ENCODE measurements around the gene TMEM161B.
"Not testable (repeated sequence)": the region's sequence is repeated elsewhere in the genome, so short reads cannot be mapped to it uniquely, and the experiment has no call there.

Gene TMEM161B

DNA sequence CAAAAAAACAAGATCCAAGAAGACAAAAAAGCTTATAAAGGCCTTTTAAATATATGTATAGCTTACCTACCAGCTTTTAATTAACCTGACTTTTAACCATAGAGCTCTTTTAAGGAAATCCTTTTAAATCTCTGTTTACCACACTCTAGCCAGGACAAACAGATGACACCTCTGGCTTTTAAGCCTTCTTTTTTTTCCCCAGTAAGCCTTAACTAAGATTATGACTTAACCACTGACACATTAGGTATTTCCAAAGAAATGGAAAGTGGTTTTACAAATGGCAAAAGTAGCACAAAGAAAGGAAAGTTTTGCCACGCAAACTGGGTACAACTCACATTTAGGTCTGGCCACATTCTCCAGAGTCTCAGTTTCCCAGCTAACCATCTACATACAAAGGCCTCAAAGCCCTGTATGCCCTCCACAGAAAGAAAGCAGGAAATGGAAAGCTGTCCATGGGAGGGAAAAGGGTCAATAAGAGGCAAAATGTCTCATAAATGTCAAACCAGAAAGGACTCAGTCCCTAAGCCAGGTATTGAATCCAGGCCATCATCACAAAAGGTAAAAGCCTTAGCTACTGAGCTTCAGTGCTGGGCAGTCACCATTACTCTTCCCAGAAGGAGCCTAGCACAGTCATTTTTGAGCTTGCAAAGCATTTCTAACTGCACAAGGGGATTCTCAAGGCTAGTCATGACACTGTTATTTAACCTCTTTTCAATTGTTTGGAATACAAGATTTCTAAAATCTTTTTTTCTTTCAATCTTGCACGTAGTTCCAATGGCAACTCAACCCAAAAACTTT lies 19.7 kb downstream of the TMEM161B start:
- in situ Hi-C loops (cut with HindIII; ENCODE audit: low pct_ligation_motif_present, low sequenced_read_pairs) = no loop called here
- Histone ChIP-seq H3K27me3 (replicated peaks) (no peaks in the 10 kb centered on the region), H3K4me3 (ENCODE audit: low read depth, low read length) (no peak overlapping the region), H3K27ac (no peak overlapping the region), H3K36me3 (replicated peaks) (no peaks in the 10 kb centered on the region)
- no peak for DNase-seq
- TF ChIP-seq, protein P1, sequence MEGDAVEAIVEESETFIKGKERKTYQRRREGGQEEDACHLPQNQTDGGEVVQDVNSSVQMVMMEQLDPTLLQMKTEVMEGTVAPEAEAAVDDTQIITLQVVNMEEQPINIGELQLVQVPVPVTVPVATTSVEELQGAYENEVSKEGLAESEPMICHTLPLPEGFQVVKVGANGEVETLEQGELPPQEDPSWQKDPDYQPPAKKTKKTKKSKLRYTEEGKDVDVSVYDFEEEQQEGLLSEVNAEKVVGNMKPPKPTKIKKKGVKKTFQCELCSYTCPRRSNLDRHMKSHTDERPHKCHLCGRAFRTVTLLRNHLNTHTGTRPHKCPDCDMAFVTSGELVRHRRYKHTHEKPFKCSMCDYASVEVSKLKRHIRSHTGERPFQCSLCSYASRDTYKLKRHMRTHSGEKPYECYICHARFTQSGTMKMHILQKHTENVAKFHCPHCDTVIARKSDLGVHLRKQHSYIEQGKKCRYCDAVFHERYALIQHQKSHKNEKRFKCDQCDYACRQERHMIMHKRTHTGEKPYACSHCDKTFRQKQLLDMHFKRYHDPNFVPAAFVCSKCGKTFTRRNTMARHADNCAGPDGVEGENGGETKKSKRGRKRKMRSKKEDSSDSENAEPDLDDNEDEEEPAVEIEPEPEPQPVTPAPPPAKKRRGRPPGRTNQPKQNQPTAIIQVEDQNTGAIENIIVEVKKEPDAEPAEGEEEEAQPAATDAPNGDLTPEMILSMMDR (IDR thresholded peaks at IDR 0.05; ENCODE audit: low read depth, low read length, missing control alignments) = no peak

DNA sequence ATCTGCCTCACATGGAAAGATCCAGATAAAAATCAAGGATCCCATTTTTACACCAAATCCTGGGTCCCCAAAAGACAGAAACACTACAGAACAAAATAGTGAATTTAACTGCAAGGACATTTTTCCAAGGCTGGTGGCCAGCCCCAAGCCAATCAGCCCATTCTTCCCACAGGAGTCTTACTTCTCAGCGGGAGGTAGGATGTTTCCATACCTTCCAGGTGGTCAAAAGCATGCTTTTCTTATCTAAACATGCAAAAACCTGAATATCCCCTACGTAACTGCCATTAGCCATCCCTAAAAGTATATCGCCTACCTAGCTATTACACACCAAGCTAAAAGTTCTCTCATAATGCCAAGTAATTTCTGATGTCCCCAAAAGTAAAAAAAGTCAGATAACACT lies 20.6 kb downstream of the TMEM161B start:
- in situ Hi-C loops (cut with HindIII; ENCODE audit: low pct_ligation_motif_present, low sequenced_read_pairs) = no loop called here
- no peaks in the 10 kb centered on the region for H3K36me3 ChIP-seq (replicated peaks)
- no peak for DNase-seq
- TF ChIP-seq, protein P1 (IDR thresholded peaks at IDR 0.05; ENCODE audit: low read depth, low read length, missing control alignments) = no peak
- no peak overlapping the region for H3K27ac ChIP-seq
- no peak overlapping the region for H3K4me3 ChIP-seq (ENCODE audit: low read depth, low read length)
- H3K27me3 ChIP-seq (replicated peaks) = no peaks in the 10 kb centered on the region

DNA sequence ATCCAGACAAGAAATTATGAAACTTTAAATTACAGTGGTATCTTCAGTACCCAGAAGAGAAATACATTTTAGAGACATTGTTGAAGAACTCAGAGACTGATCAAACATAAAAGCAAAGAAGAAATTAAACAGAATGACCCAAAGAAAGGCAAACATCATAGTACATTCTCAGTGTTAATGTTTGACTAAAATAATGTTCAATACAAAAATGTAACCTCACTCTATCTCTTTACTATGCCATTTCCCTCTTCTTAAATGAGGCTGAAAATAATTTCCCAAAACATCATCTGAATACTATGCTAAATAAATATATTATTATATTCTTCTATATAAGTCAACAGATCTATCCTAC lies 22.8 kb downstream of the TMEM161B start:
- TF ChIP-seq, protein P1 (IDR thresholded peaks at IDR 0.05; ENCODE audit: low read depth, low read length, missing control alignments) = no peak
- Histone ChIP-seq H3K27ac (no peak overlapping the region), H3K4me3 (ENCODE audit: low read depth, low read length) (no peak overlapping the region), H3K36me3 (replicated peaks) (no peaks in the 10 kb centered on the region), H3K27me3 (replicated peaks) (no peaks in the 10 kb centered on the region)
- in situ Hi-C loops (cut with HindIII; ENCODE audit: low pct_ligation_motif_present, low sequenced_read_pairs) = no loop called here
- DNase-seq = no peak

DNA sequence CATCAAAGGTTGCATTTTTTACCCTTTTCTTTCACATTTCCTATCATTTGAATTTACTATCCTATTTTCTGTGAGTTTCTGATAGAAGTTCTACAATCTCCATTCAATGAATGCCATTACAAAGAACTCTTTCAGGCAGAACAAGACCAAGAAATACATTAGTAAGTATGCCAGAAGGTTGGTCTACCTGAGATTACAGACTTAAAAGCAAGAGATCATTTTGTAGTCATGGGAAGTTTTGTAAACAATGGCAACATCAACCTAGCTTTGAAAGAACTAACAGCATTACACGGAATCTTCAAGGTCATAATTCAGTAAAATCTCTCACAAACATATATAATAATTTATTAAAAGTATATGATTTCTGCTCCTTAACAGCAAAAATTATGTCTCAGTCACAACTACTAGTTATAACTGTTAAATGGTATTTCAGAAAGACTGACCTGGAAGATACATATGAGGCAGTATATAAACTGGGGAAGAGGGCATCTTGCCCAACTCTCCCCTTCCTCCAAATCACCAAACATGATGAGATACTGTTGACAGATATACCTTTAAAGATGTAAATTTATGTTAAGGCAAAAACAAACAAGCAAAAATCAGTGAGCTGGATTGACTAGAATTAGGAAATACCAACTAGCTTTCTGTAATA lies 23.3 kb downstream of the TMEM161B start:
- H3K27ac ChIP-seq = no peak overlapping the region
- TF ChIP-seq, protein P1 (IDR thresholded peaks at IDR 0.05; ENCODE audit: low read depth, low read length, missing control alignments) = no peak
- in situ Hi-C loops (cut with HindIII; ENCODE audit: low pct_ligation_motif_present, low sequenced_read_pairs) = no loop called here
- H3K4me3 ChIP-seq (ENCODE audit: low read depth, low read length) = no peak overlapping the region
- H3K27me3 ChIP-seq (replicated peaks) = no peaks in the 10 kb centered on the region
- no peaks in the 10 kb centered on the region for H3K36me3 ChIP-seq (replicated peaks)
- DNase-seq = no peak

DNA sequence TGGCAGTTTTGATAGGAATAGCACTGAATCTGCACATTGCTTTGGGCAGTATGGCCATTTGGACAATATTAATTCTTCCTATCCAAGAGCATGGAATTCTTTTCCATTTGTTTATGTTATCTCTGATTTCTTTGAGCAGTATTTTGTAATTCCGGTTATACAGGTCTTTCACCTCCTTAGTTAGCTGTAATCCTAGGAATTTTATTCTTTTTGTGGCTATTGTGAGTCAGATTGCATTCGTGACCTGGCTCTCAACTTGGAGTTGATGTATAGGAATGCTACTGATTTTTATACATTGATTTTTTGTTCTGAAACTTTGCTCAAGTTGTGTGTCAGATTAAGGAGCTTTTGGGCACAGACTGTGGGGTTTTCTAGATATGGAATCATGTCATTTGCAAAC lies 24.0 kb downstream of the TMEM161B start:
- TF ChIP-seq, protein P1 (IDR thresholded peaks at IDR 0.05; ENCODE audit: low read depth, low read length, missing control alignments) = no peak
- Histone ChIP-seq H3K27ac (no peak overlapping the region), H3K27me3 (replicated peaks) (no peaks in the 10 kb centered on the region), H3K36me3 (replicated peaks) (no peaks in the 10 kb centered on the region), H3K4me3 (ENCODE audit: low read depth, low read length) (no peak overlapping the region)
- DNase-seq = peak; percentile 21
- in situ Hi-C loops (cut with HindIII; ENCODE audit: low pct_ligation_motif_present, low sequenced_read_pairs) = no loop called here

DNA sequence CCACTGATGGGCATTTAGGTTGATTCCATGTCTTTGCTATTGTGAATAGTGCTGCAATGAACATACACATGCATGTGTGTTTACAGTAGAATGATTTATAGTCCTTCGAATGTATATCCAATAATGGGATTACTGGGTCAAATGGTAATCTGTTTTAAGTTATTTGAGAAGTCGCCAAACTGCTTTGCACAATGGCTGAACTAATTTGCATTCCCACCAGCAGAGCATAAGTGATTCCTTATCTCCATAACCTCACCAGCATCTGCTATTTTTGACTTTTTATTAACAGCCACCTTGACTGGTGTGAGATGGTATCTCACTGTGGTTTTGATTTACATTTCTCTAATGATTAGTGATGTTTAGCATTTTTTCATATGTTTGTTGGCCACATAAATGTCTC lies 25.2 kb downstream of the TMEM161B start:
- H3K27me3 ChIP-seq (replicated peaks); in situ Hi-C loops (cut with HindIII; ENCODE audit: low pct_ligation_motif_present, low sequenced_read_pairs); H3K36me3 ChIP-seq (replicated peaks); H3K27ac ChIP-seq; H3K4me3 ChIP-seq (ENCODE audit: low read depth, low read length); DNase-seq: not testable (repeated sequence)
